Subcutaneous preadipocyte (primary cell): Measurements from ENCODE around the gene ATOH8. TPM values are rescaled to one million over a fixed set of nuclear protein-coding genes. Genes with fewer than 3 reads are reported as not detected.

ENCODE experiments used
- small RNA-seq: library from RNA; depleted of rRNA; stranded (forward); fragments of <200 nt; gene quantifications from one replicate; pipeline ENCODE3, GENCODE V24; 2012
- total RNA-seq: library from RNA; depleted of rRNA; stranded (reverse); fragments of >200 nt; gene quantifications from 2 replicates; pipeline ENCODE4 v1.2.3, GENCODE V29; 2012

ATOH8 gene
- 5.5 and 7.7 TPM in 2 replicates for total RNA-seq

GRCh38 chr2:85753525-85754312 is at the start of gene ATOH8:
TSS of gene ATOH8 (plus strand) at chr2:85753991. CDS start at chr2:85754190, 199 bp downstream.

Small RNA genes lying within 50 kb of the gene (small RNA-seq; reads per million reads assigned to genes)
- gene MIR6071 (not detected), gene RN7SKP83 (not detected), gene RNU1-38P (0.93 reads per million, percentile 55 among the genes with 10 or more reads in this experiment)

Other genes with a start within 250 kb of the ATOH8 start
- 127 and 158 TPM in 2 replicates for gene MAT2A, start 214.8 kb upstream of the ATOH8 start, total RNA-seq
- 24.6 and 38.5 TPM in 2 replicates for gene GGCX, start 192.5 kb upstream of the ATOH8 start, total RNA-seq
- 0.59 TPM in 1 of 2 replicates, not detected in the other for gene VAMP8, start 176.4 kb upstream of the ATOH8 start, total RNA-seq
- 16.2 and 25.0 TPM in 2 replicates for gene VAMP5, start 169.6 kb upstream of the ATOH8 start, total RNA-seq
- 105 and 194 TPM in 2 replicates for gene RNF181, start 158.2 kb upstream of the ATOH8 start, total RNA-seq
- 8.6 and 9.6 TPM in 2 replicates for gene TMEM150A, start 151.3 kb upstream of the ATOH8 start, total RNA-seq
- 10.7 and 17.2 TPM in 2 replicates for gene C2orf68, start 141.9 kb upstream of the ATOH8 start, total RNA-seq
- gene USP39, start 137.8 kb upstream of the ATOH8 start, total RNA-seq = 39.7 and 46.7 TPM in 2 replicates
- gene SFTPB, start 85.8 kb upstream of the ATOH8 start, total RNA-seq = not detected in 2 replicates
- gene GNLY, start 59.6 kb upstream of the ATOH8 start, total RNA-seq = not detected in 2 replicates
- gene ST3GAL5, start 135.0 kb downstream of the ATOH8 start, total RNA-seq = 9.0 and 21.7 TPM in 2 replicates